Mucosa of descending colon (tissue), 3 donors: ENCODE measurements around the gene ACCSL. TPM values are rescaled to one million over a fixed set of nuclear protein-coding genes. Genes with fewer than 3 reads are reported as not detected.
A peak's percentile ranks its signal among the peaks of the same experiment; 100 is the strongest.

Experiments used
- ATAC-seq: fragments of 200-7000 bp; cut with Tn5 transposase; one replicate; pipeline ENCODE4 v1.9.1; 2020; ENCODE audit warnings: mild to moderate bottlenecking, moderate library complexity
- DNase-seq, 3 donors: peaks; one replicate each; pipeline ENCODE4 v3.0.0-alpha.2; 2020
- H3K36me3 ChIP-seq: fragments of 200-600 bp; one replicate; pipeline ENCODE4 v1.8.0; 2021; ENCODE audit warnings: low read depth, mild to moderate bottlenecking
- H3K4me1 ChIP-seq: fragments of 200-600 bp; one replicate; pipeline ENCODE4 v1.8.0; 2021; ENCODE audit warnings: low read depth, mild to moderate bottlenecking
- H3K4me3 ChIP-seq: fragments of 200-600 bp; one replicate; pipeline ENCODE4 v1.8.0; 2021; ENCODE audit warnings: mild to moderate bottlenecking
- H3K9me3 ChIP-seq: fragments of 200-600 bp; one replicate; pipeline ENCODE4 v1.8.0; 2021; ENCODE audit warnings: mild to moderate bottlenecking
- CTCF ChIP-seq: fragments of 200-600 bp; IDR thresholded peaks from one replicate; pipeline ENCODE4 v1.8.0; 2022; ENCODE audit warnings: antibody characterized with exemption, mild to moderate bottlenecking
- intact Hi-C, 2 donors: fragments of 100-400 bp; cut with DNase I in 1 of 2; cut with micrococcal nuclease in 1 of 2; formaldehyde crosslinking; loops; one replicate each; pipeline versions ENCODE4 v1.11.0 to v1.11.1; 2022; cut with DNase I, micrococcal nuclease
- total RNA-seq, 3 donors: library from RNA; stranded (reverse); fragmentation: NEBNext Ultra II Directional in 2 of 3; extraction: Animal tissue kit (Norgen Biotek cat#: 25700) in 2 of 3; gene quantifications; one replicate each; pipeline versions ENCODE4 v1.2.1 to v1.2.4, GENCODE V29; 2021 to 2023
- donor health status: DM: no; HTN: no; CAD: no; lungs with moderate emphysema.
- donor health status: DM: no; HTN: no; CAD: no.
- donor health status: DM: no; HTN: yes; CAD: no.

Gene ACCSL
- total RNA-seq, 3 donors from 2014 or later = not detected

GRCh38 chr11:44065161-44065661, 17.4 kb downstream of the ACCSL start:
- H3K9me3 ChIP-seq = no peaks in the 10 kb centered on the region
- peaks cover 10% of the 10 kb centered on the region for H3K4me1 ChIP-seq
- H3K36me3 ChIP-seq = no peaks in the 10 kb centered on the region
- TF ChIP-seq CTCF = no peak
- no peak overlapping the region for H3K4me3 ChIP-seq
- intact Hi-C loops = no loop called here
- DNase-seq = no peak
- no peak for ATAC-seq

GRCh38 chr11:44065841-44066731, 18.3 kb downstream of the ACCSL start, which contains the start of gene ACCS:
Gene ACCS (plus strand): TSS chr11:44066270. CDS start chr11:44067628, 1,358 bp downstream.
- DNase-seq (peak; percentile 96 to 99 (median 97)), ATAC-seq (peak; percentile 95)
- H3K9me3 ChIP-seq = no peaks in the 10 kb centered on the region
- peak; percentile 91 for TF ChIP-seq CTCF
- H3K36me3 ChIP-seq = no peaks in the 10 kb centered on the region
- intact Hi-C loops = no loop called here
- H3K4me1 ChIP-seq = peaks cover 10% of the 10 kb centered on the region
- H3K4me3 ChIP-seq = peak within 1 kb of the TSS; percentile 62

DNA sequence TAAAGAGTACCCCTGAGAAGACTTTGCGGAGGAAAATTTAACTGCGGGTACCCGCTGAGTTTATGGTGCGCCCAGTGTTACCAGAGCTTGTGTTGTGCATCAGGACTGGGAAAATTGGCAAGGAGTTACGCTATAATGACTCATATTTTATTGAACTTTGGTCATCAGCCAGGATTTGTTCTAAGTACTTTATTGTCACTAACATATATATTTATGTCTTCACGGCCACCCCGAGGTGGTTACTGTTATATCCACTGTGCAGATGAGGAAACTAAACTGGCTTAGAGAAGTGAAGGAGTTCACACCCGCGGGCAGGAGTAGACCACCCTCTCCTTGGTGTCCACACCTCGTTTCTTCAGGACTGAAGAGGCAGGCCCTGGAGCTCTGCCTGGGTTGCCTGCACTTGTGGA, 19.0 kb downstream of the ACCSL start:
- Histone ChIP-seq H3K4me1 (peaks cover 10% of the 10 kb centered on the region), H3K4me3 (peak overlapping the region; percentile 62), H3K9me3 (no peaks in the 10 kb centered on the region), H3K36me3 (no peaks in the 10 kb centered on the region)
- DNase-seq (peak in 2 of 3 donors; percentile 43 to 50), ATAC-seq (peak; percentile 84)
- TF ChIP-seq CTCF = no peak
- intact Hi-C loops = no loop called here

GRCh38 chr11:44067266-44067665, 19.5 kb downstream of the ACCSL start:
- no peak overlapping the region for H3K4me3 ChIP-seq
- peaks cover 10% of the 10 kb centered on the region for H3K4me1 ChIP-seq
- no peaks in the 10 kb centered on the region for H3K9me3 ChIP-seq
- TF ChIP-seq CTCF = no peak
- H3K36me3 ChIP-seq = no peaks in the 10 kb centered on the region
- intact Hi-C loops = no loop called here
- DNase-seq (no peak), ATAC-seq (no peak)

- TF ChIP-seq CTCF = no peak
Measured at GRCh38 chr11:44068180-44068579, 20.4 kb downstream of the ACCSL start.

More at GRCh38 chr11:44068180-44068579, 20.4 kb downstream of the ACCSL start:
- intact Hi-C loops = no loop called here
- DNase-seq (no peak), ATAC-seq (no peak)
- Histone ChIP-seq H3K36me3 (no peaks in the 10 kb centered on the region), H3K4me1 (peaks cover 10% of the 10 kb centered on the region), H3K9me3 (no peaks in the 10 kb centered on the region), H3K4me3 (no peak overlapping the region)
